HEK293 (cell line): Measurements from ENCODE around the gene VPS54.

ENCODE experiments used
- CTCF ChIP-seq: fragments of 450-650 bp; formaldehyde crosslinking; IDR thresholded peaks from 2 replicates; pipeline ENCODE4 v1.5.1; 2016; ENCODE audit warnings: missing biosample characterization, missing genetic modification characterization
- PRDM4 ChIP-seq: fragments of 450-650 bp; formaldehyde crosslinking; IDR thresholded peaks from 2 replicates; pipeline ENCODE4 v1.5.1; 2017; ENCODE audit warnings: missing biosample characterization, missing genetic modification characterization

DNA sequence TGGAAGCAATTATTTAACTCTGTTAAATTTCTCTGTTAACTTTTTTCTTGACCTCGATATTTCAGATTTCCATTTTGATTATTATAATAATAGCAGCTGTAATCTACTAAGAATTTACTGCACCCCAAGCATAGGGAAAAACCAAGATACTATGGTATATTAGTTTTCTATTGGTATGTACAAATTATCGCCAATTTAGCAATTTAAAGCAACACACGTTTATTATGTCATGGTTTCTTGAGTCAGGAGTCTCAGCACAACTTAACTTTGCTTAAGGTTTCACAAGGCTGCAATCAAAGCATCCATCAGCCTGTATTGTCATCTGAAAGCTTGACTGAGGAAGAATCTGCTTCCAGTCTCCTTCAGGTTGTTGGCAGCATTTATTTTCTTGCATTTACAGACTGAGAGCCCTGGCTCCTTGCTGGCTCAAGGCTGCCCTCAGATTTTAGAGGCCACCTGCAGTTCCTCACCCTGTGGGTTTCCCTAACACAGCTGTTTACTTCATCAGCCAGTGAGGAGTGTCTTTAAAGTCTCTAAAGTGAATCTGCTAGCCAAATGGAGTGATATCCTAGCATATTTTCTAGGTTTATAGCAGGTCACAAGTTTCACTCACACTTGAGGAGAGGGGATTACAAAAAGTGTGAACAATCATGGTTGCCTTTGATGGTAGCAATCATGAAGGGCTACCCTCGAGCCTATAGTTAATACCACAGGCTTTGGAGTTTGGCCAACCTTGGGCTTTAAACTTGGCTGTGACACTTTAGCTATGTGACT, 4.4 kb upstream of the VPS54 start:
- TF ChIP-seq PRDM4 (tag by site-specific recombination) (no peak), CTCF (tag by site-specific recombination) (no peak)
